HCT116 (cell line): Measurements from ENCODE around the gene ASCL3. TPM values are rescaled to one million over a fixed set of nuclear protein-coding genes. Genes with fewer than 3 reads are reported as not detected.

Source experiments
- ATAC-seq: fragments of 200-7000 bp; cut with Tn5 transposase; 2 replicates; pipeline ENCODE4 v1.9.1; 2020; ENCODE audit warnings: mild to moderate bottlenecking, moderate library complexity
- BruUV-seq: library from RNA; stranded (reverse); fragments of 400-500 nt; replicated peaks from 2 replicates; lab custom pipeline; 2021; lab: Mats Ljungman, UMichigan
- CTCF ChIA-PET: fragments of 300-600 bp; sonication (Branson Sonifier 250); formaldehyde crosslinking; loops from one replicate; lab custom pipeline; 2021; ENCODE audit warnings: antibody characterized with exemption; lab: Charles Lee
- POLR2A ChIA-PET: fragments of 300-600, 350-600 bp; sonication (Branson Sonifier 250); formaldehyde crosslinking; loops from one replicate; lab custom pipeline; 2021; ENCODE audit warnings: antibody characterized with exemption; lab: Charles Lee
- RAD21 ChIA-PET, 2 experiments: fragments of 300-600 bp; sonication (Branson Sonifier 250); formaldehyde crosslinking; loops; one replicate each; lab custom pipeline; 2023; ENCODE audit warnings: low total read pairs in 2 of 2; ENCODE audit not compliant: uncharacterized antibody in 2 of 2, unreplicated experiment in 2 of 2, low non-redundant PET in 1 of 2; lab: Charles Lee
- DNase-seq: peaks from one replicate; pipeline ENCODE4 v3.0.0-alpha.2; 2010; ENCODE audit warnings: low read depth, low spot score
- H2AFZ ChIP-seq: fragments of 200-600 bp; shearing (Covaris generic), sonication (generic); 2 replicates; pipeline ENCODE4 v1.6.1; 2017; ENCODE audit warnings: low read depth, mixed run types, mixed read lengths, antibody characterized with exemption, low read length; ENCODE audit not compliant: poor library complexity, severe bottlenecking
- H3K27ac ChIP-seq: 2 replicates; pipeline ENCODE4 v1.5.1; 2012; ENCODE audit warnings: low read depth, low read length
- H3K27me3 ChIP-seq: fragments of 200-600 bp; sonication (generic); 2 replicates; pipeline ENCODE4 v1.6.1; 2016; ENCODE audit warnings: mixed run types, low read length, mixed read lengths; ENCODE audit not compliant: insufficient read depth
- H3K36me3 ChIP-seq, 2 experiments: fragments of 200-500 bp in 1 of 2; fragments of 200-600 bp in 1 of 2; sonication (Bioruptor generic) in 1 of 2; sonication (generic) in 1 of 2; 2 replicates each; pipeline versions ENCODE4 v1.5.1 to v1.6.1; 2014 to 2016; ENCODE audit warnings: low read length in 2 of 2, inconsistent platforms in 1 of 2, mixed read lengths in 1 of 2, mixed run types in 1 of 2; ENCODE audit not compliant: insufficient read depth in 2 of 2, control insufficient read depth in 1 of 2
- H3K4me1 ChIP-seq, 2 experiments: fragments of 200-600 bp in 1 of 2; sonication (generic) in 1 of 2; 2 replicates each; pipeline versions ENCODE4 v1.5.1 to v1.6.1; 2012 to 2017; ENCODE audit warnings: low read length in 2 of 2, inconsistent platforms in 1 of 2, mild to moderate bottlenecking in 1 of 2, mixed read lengths in 1 of 2, mixed run types in 1 of 2, moderate library complexity in 1 of 2; ENCODE audit not compliant: insufficient read depth in 2 of 2, control insufficient read depth in 1 of 2
- H3K4me2 ChIP-seq: fragments of 200-600 bp; sonication (generic); 2 replicates; pipeline ENCODE4 v1.6.1; 2017; ENCODE audit warnings: mixed run types, low read length, mixed read lengths
- H3K4me3 ChIP-seq, 2 experiments: fragments of 200-600 bp in 1 of 2; sonication (generic) in 1 of 2; replicated peaks in 1 of 2; 2 replicates each; pipeline ENCODE4 v1.5.1; 2011 to 2016; ENCODE audit warnings: low read length in 2 of 2, control low read depth in 1 of 2, low read depth in 1 of 2, mild to moderate bottlenecking in 1 of 2, mixed read lengths in 1 of 2, mixed run types in 1 of 2
- H3K79me2 ChIP-seq: fragments of 200-600 bp; sonication (generic); 2 replicates; pipeline ENCODE4 v1.6.1; 2017; ENCODE audit warnings: mild to moderate bottlenecking, mixed run types, low read length, moderate library complexity, mixed read lengths; ENCODE audit not compliant: insufficient read depth
- H3K9ac ChIP-seq: fragments of 200-600 bp; sonication (generic); 2 replicates; pipeline ENCODE4 v1.6.1; 2016; ENCODE audit warnings: low read length, mixed read lengths
- H3K9me2 ChIP-seq: fragments of 200-600 bp; sonication (generic), shearing (Covaris generic); 2 replicates; pipeline ENCODE4 v1.6.1; 2017; ENCODE audit warnings: mixed run types, mild to moderate bottlenecking, moderate library complexity; ENCODE audit not compliant: insufficient read depth
- H3K9me3 ChIP-seq, 2 experiments: fragments of 200-500 bp in 1 of 2; fragments of 200-600 bp in 1 of 2; sonication (Bioruptor generic) in 1 of 2; sonication (generic) in 1 of 2; 2 replicates each; pipeline ENCODE4 v1.6.1; 2014 to 2017; ENCODE audit warnings: low read length in 2 of 2, mixed read lengths in 2 of 2, inconsistent platforms in 1 of 2, low read depth in 1 of 2, mild to moderate bottlenecking in 1 of 2, mixed run types in 1 of 2, moderate library complexity in 1 of 2; ENCODE audit not compliant: control insufficient read depth in 1 of 2, insufficient read depth in 1 of 2
- H4K20me1 ChIP-seq: fragments of 200-600 bp; sonication (generic), shearing (Covaris generic); 2 replicates; pipeline ENCODE4 v1.6.1; 2017; ENCODE audit warnings: mixed run types, mild to moderate bottlenecking, moderate library complexity; ENCODE audit not compliant: insufficient read depth
- EGR1 ChIP-seq: IDR thresholded peaks from 2 replicates; pipeline ENCODE4 v1.6.1; 2012; ENCODE audit warnings: low read depth
- ELF1 ChIP-seq: IDR thresholded peaks from 2 replicates; pipeline ENCODE4 v1.6.1; 2012; ENCODE audit warnings: low read depth, borderline replicate concordance
- EZH2phosphoT487 ChIP-seq: fragments of 200-600 bp; IDR thresholded peaks from 2 replicates; pipeline ENCODE4 v1.6.1; 2018; ENCODE audit warnings: antibody characterized with exemption, borderline replicate concordance
- SIN3A ChIP-seq: IDR thresholded peaks from 2 replicates; pipeline ENCODE4 v1.6.1; 2012; ENCODE audit warnings: low read depth
- SP1 ChIP-seq: IDR thresholded peaks from 2 replicates; pipeline ENCODE4 v1.6.1; 2012; ENCODE audit warnings: low read depth
- YY1 ChIP-seq: IDR thresholded peaks from 2 replicates; pipeline ENCODE4 v1.6.1; 2011; ENCODE audit warnings: low read length, low read depth, moderate library complexity, mild to moderate bottlenecking; ENCODE audit not compliant: insufficient replicate concordance; ENCODE audit errors: extremely low read depth
- ZNF274 ChIP-seq: fragments of 200-500 bp; sonication (Bioruptor generic); IDR thresholded peaks from 2 replicates; pipeline ENCODE4 v1.6.1; 2014; ENCODE audit warnings: mild to moderate bottlenecking, low read depth, low read length, inconsistent platforms
- intact Hi-C: fragments of 100-400 bp; cut with micrococcal nuclease; formaldehyde crosslinking; loops from 2 replicates; pipeline ENCODE4 v1.10.0; 2022
- total RNA-seq: library from RNA; stranded (reverse); gene quantifications from one replicate; pipeline ENCODE4 v1.2.1, GENCODE V29; 2021; ENCODE audit not compliant: unreplicated experiment
- TF ChIP-seq, protein P1 (sequence below): IDR thresholded peaks from 2 replicates; pipeline ENCODE4 v1.6.1; 2011; ENCODE audit warnings: mild to moderate bottlenecking, low read length, moderate library complexity; ENCODE audit not compliant: insufficient replicate concordance; ENCODE audit errors: extremely low read depth
- TF ChIP-seq, protein P2 (sequence below): IDR thresholded peaks from 2 replicates; pipeline ENCODE4 v1.6.1; 2012

Gene ASCL3
- total RNA-seq, 1 experiment from 2014 or later: not detected

DNA sequence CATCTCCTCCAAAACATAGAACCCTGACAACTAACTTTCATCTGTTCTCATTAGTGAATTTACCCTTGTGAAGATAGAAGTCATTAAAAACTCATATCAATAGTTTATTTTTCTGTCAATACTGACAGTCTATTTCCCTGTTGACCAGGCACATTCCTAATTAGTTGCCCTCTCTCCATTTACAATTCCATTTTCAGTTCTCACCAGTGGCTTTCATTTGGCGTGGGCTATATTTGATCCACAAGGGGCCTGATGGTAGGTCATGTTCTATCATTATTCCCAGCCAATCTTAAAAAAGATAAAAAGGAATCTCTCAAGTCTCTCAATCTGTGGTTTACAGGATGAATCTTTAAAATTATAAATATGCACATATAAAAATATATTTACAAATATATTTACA, 35.7 kb downstream of the ASCL3 start:
- TF ChIP-seq EGR1 (no peak), SP1 (no peak), ELF1 (no peak), EZH2phosphoT487 (no peak), ZNF274 (no peak), YY1 (no peak), SIN3A (no peak; the same call in 1 of the 2 replicates)
- TF ChIP-seq, protein P1, sequence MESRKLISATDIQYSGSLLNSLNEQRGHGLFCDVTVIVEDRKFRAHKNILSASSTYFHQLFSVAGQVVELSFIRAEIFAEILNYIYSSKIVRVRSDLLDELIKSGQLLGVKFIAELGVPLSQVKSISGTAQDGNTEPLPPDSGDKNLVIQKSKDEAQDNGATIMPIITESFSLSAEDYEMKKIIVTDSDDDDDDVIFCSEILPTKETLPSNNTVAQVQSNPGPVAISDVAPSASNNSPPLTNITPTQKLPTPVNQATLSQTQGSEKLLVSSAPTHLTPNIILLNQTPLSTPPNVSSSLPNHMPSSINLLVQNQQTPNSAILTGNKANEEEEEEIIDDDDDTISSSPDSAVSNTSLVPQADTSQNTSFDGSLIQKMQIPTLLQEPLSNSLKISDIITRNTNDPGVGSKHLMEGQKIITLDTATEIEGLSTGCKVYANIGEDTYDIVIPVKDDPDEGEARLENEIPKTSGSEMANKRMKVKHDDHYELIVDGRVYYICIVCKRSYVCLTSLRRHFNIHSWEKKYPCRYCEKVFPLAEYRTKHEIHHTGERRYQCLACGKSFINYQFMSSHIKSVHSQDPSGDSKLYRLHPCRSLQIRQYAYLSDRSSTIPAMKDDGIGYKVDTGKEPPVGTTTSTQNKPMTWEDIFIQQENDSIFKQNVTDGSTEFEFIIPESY: no peak
- TF ChIP-seq, protein P2, sequence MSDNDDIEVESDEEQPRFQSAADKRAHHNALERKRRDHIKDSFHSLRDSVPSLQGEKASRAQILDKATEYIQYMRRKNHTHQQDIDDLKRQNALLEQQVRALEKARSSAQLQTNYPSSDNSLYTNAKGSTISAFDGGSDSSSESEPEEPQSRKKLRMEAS: no peak
- TF ChIP-seq, all 23 proteins: peak for 0
- Histone ChIP-seq H3K9me3 (no peaks in the 10 kb centered on the region), H3K36me3 (no peaks in the 10 kb centered on the region), H3K27me3 (no peaks in the 10 kb centered on the region), H3K4me1 (peaks cover 3 to 10% of the 10 kb centered on the region in 2 experiments), H2AFZ (peak overlapping the region; percentile 47), H3K9me2 (no peaks in the 10 kb centered on the region), H3K4me2 (no peak overlapping the region), H3K27ac (no peak overlapping the region), H3K79me2 (no peaks in the 10 kb centered on the region), H3K4me3 (no peak overlapping the region), H4K20me1 (no peaks in the 10 kb centered on the region), H3K9ac (no peak overlapping the region)
- DNase-seq (no peak), ATAC-seq (no peak)
- POLR2A ChIA-PET: interaction anchor here (1.0 kb wide), 2 partner anchors 30 to 37 kb away, joined by 3 to 4 read pairs; no protein-coding TSS in a partner anchor
- no TSS peak for BruUV-seq
- CTCF ChIA-PET: interaction anchor here (1.4 kb wide), 1 partner anchor 93 kb away, joined by 3 read pairs; no protein-coding TSS in a partner anchor
- intact Hi-C loops: no loop called here
- RAD21 ChIA-PET: no interaction called here
